UCSD-AML1 (cell line): ENCODE results near the gene CLEC4E.
"Not testable (repeated sequence)": the region's sequence is repeated elsewhere in the genome, so short reads cannot be mapped to it uniquely, and the experiment has no call there.

Experiments used
- DNase-seq: peaks from one replicate; lab custom pipeline; 2025; ENCODE audit not compliant: unreplicated experiment; lab: John Stamatoyannopoulos, UW

Gene CLEC4E, protein sequence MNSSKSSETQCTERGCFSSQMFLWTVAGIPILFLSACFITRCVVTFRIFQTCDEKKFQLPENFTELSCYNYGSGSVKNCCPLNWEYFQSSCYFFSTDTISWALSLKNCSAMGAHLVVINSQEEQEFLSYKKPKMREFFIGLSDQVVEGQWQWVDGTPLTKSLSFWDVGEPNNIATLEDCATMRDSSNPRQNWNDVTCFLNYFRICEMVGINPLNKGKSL

GRCh38 chr12:8540831-8541230 is at the start of gene CLEC4E:
Gene CLEC4E, minus strand, starts transcription at chr12:8540905. Its CDS starts 108 bp downstream, at chr12:8540797.
- not testable (repeated sequence) for DNase-seq

GRCh38 chr12:8589679-8590078 is 49.0 kb upstream of the CLEC4E start:
- DNase-seq, result no peak

- not testable (repeated sequence) for DNase-seq
Observed at GRCh38 chr12:8584478-8584877, 43.8 kb upstream of the CLEC4E start.

GRCh38 chr12:8584004-8584403 is 43.3 kb upstream of the CLEC4E start:
- no peak for DNase-seq

DNA sequence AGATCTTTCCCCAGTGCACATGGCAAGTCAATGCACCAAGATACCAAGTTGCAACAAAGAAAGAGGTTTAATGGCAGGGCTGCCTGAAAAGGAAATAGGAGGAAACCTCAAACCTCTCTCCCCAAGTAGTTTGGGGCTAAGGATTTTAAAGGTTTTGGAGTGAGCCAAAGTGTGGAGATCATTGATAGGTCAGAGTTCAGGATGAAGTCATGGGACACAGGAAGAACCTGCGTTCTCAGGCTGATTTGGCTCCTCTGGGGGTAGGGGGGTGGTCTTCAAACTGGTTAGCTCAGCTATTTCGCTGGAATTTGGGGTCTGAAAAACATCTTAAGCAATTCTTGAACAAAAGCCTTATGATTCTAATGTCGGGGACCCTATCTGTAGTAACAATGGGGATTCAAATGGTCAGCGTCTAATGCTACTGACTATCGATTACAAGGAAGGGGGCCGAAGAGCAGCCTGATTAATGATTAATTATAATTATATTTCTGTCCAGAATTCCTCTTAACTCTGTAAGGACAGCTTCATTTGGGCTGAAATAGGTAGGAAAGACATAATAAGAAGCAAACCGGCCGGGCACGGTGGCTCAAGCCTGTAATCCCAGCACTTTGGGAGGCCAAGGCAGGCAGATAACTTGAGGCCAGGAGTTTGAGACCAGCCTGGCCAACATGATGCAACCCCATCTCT is 40.5 kb upstream of the CLEC4E start:
- no peak for DNase-seq

DNA sequence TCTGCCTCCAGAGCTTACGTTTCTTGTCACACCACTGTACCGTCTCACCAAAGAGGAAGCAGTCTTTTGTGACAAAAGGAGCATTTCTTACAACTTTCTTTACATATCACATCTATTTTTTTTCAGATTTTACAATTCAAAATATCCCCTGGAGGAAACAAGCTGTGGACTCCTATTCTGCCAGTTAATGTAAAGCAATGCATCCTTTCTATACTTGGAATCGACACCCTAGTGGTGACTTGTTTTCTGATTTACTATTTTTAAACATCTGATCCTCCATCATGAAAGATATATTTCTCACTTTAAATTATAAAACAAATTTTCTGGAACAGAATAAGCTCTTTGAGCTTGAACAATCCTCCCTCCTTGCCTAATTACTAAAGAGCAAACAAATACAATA is 37.2 kb upstream of the CLEC4E start:
- no peak for DNase-seq

DNA sequence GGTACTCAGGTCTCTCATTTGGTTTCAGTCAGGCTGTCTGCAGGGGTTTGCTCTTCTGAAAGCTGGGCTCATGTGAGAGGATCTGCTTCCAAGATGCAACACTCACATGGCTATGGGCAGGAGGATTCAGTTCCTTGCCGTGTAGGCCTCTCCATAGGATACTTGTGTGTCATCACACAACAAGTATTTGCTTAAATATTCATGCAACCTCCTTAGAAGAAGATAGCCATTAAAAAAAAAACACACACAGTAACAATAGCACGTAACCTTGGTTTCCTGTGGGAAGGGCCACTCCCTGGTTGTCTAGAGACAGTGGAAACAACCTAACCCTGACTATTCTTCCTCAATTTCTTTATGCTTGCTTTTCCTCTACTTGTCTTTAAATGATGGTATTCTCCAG is 31.8 kb upstream of the CLEC4E start:
- DNase-seq, result no peak

GRCh38 chr12:8566525-8566924 is 25.8 kb upstream of the CLEC4E start:
- no peak for DNase-seq

- not testable (repeated sequence) for DNase-seq
Observed at GRCh38 chr12:8566052-8566451, 25.3 kb upstream of the CLEC4E start.

DNA sequence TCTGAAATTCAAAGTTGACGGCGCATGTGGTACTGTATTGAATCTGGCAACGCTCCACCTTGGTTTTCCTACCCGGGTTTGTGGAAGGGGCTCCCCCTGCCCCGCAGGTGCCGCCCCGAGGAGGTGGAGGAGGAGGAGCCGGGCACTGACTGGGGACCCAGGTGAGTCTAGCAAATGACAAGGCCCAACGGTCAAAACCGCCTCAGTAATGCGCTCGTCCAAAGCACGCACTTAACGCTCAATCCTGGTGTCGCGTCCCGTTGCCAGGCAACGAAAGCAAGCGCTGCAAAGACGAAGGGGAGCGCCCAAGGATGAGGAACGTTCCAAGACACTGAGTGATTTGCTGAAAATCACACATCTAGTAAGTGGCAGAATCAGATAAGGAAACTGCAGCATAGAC is 24.0 kb upstream of the CLEC4E start:
- DNase-seq, result no peak

DNA sequence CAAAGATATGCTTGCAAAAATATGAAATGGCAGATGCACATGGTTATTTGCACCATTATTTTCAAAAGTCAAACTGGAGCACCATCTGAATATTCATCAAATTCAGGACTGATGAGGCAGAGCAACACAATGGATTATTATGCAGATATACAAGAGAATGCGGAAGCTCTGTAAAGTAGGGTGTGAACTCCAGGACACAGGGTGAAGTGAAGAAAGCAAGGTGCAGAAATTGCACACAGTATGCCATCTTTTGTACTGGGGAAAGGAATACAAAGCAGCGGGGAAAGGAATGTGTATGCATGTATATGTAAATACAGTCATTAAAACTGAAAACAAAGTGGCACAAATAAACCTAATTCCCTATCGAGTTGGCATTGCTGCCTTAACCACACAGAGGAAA is 22.7 kb upstream of the CLEC4E start:
- no peak for DNase-seq

GRCh38 chr12:8562310-8562709 is 21.6 kb upstream of the CLEC4E start:
- DNase-seq, result no peak

GRCh38 chr12:8561011-8561410 is 20.3 kb upstream of the CLEC4E start:
- no peak for DNase-seq

DNA sequence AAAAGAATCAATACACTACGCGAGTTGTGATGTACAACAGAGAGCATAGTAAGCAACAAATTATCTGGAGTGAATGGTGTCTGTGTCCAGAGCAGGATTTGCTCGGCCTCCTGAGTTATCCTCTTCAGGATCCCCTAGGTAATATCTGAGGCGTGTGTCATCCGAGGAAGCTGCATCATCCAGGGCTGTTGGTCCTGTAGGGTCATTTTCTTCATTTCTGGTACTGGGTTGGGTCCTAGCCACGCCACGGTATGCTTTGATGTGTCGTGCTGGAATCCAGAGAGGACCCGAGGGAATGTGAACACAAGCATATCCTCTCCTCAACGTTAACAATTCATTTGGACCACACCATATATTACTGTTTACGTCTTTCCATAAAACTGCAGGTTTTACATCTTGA is 19.0 kb upstream of the CLEC4E start:
- DNase-seq, result no peak

- no peak for DNase-seq
Observed at GRCh38 chr12:8556531-8557097, 15.9 kb upstream of the CLEC4E start.

DNA sequence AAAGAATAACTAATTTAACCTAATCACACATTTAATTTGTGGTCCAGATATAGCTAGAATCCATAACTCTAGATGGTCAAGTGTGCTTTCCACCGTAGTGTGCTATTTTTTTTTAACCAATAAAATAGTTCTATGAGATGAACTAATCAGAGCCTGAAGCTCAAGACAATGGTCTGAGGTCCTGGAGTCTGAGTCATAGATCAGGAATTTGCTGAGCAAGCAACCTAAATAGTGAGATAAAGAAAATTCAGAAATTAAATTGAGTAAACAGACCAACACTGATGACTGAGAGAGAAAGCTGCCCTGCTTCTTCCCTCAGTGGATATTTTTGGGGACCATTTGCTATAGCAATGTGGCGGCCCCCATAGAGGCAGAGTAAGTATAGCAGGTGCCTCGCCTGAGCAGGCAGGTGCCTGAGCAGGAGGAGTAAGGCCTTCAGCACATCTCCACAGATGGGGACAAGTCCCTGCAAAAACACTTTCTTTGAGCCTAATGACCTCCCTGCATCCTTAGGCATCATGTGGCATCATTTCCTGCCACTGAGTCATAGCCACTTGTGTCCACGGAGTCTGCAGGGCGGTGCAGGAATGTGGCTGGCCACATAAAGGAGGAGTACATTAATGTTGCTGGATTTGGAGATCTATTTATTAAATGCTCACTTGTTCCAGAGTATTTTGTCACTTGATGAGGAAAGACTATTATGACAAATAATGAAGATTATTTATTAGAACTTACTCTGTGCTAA is 13.9 kb upstream of the CLEC4E start:
- no peak for DNase-seq

- DNase-seq, result no peak
Observed at GRCh38 chr12:8553088-8553627, 12.5 kb upstream of the CLEC4E start.

- no peak for DNase-seq
Observed at GRCh38 chr12:8549381-8549780, 8.7 kb upstream of the CLEC4E start.

DNA sequence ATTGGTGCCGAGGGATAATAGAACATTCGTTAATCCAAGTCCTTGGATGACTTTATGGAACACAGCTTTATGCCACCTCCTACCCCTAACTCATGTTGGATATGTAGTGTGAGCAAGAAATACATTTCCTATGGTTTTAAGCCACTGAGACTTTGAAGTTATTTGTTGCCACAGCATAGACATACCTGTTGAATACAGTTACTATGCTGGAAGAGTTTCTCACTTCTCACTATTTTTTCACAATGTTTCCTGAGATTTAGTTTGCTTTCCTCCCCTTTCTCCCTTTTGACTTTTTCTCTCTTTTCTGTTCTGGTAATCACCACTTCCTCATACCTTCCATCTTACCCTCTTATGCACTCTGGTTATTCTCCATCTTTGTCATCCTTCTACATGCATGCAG is 7.5 kb upstream of the CLEC4E start:
- no peak for DNase-seq

GRCh38 chr12:8547645-8548044 is 6.9 kb upstream of the CLEC4E start:
- DNase-seq, result no peak

DNA sequence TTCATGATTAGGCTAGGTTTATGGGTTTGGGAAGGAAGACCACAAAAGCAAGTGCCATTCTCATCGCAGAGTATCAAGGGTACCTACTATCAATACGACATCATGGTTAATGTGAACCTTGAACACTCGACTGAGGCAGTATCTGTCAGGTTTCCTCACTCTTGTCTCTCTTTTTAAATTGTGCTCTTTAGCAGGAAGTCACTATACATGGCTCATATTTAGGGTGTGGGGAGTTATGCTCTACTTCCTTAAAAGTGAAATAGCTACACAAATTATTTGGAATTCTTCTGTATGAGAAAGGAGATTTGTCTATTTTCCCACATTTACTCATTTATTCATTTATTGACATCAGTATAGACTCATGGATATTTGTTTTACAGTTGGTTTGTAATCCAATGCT is 5.9 kb upstream of the CLEC4E start:
- DNase-seq, result no peak

- DNase-seq, result peak; percentile 58
Observed at GRCh38 chr12:8544295-8544694, 3.6 kb upstream of the CLEC4E start.
